GM19463 (cell line): ENCODE data around the gene CSNK1A1.
"Not testable (repeated sequence)": the region's sequence is repeated elsewhere in the genome, so short reads cannot be mapped to it uniquely, and the experiment has no call there.

Experiments used
- ATAC-seq: cut with Tn5 transposase; IDR thresholded peaks from one replicate; pipeline ENCODE4 v1.9.1; 2021; ENCODE audit warnings: mild to moderate bottlenecking, moderate library complexity; ENCODE audit not compliant: unreplicated experiment

The CSNK1A1 gene

GRCh38 chr5:149551227-149552037 is at the start of gene CSNK1A1:
Gene CSNK1A1, minus strand, starts transcription at chr5:149551439. Its CDS starts 475 bp downstream, at chr5:149550964.
- ATAC-seq = peak; percentile 89

GRCh38 chr5:149600932-149601331 is 49.7 kb upstream of the CSNK1A1 start:
- ATAC-seq = no peak

- no peak for ATAC-seq
Measured at GRCh38 chr5:149599375-149599774, 48.1 kb upstream of the CSNK1A1 start.

- ATAC-seq = no peak
Measured at GRCh38 chr5:149598966-149599365, 47.7 kb upstream of the CSNK1A1 start.

- not testable (repeated sequence) for ATAC-seq
Measured at GRCh38 chr5:149598234-149598633, 47.0 kb upstream of the CSNK1A1 start.

GRCh38 chr5:149597618-149598017 is 46.4 kb upstream of the CSNK1A1 start:
- ATAC-seq = no peak

- ATAC-seq = no peak
Measured at GRCh38 chr5:149596712-149597111, 45.5 kb upstream of the CSNK1A1 start.

- ATAC-seq = not testable (repeated sequence)
Measured at GRCh38 chr5:149595105-149595504, 43.9 kb upstream of the CSNK1A1 start.

- ATAC-seq = no peak
Measured at GRCh38 chr5:149594206-149594895, 43.1 kb upstream of the CSNK1A1 start.

- ATAC-seq = no peak
Measured at GRCh38 chr5:149593370-149593769, 42.1 kb upstream of the CSNK1A1 start.

GRCh38 chr5:149588936-149589335 is 37.7 kb upstream of the CSNK1A1 start:
- no peak for ATAC-seq

- ATAC-seq = no peak
Measured at GRCh38 chr5:149586708-149587318, 35.6 kb upstream of the CSNK1A1 start.

- no peak for ATAC-seq
Measured at GRCh38 chr5:149585910-149586309, 34.7 kb upstream of the CSNK1A1 start.

- no peak for ATAC-seq
Measured at GRCh38 chr5:149584121-149584520, 32.9 kb upstream of the CSNK1A1 start.

- ATAC-seq = no peak
Measured at GRCh38 chr5:149583394-149583793, 32.2 kb upstream of the CSNK1A1 start.

- ATAC-seq = no peak
Measured at GRCh38 chr5:149581931-149582768, 30.9 kb upstream of the CSNK1A1 start.

- peak; percentile 48 for ATAC-seq
Measured at GRCh38 chr5:149581192-149581861, 30.1 kb upstream of the CSNK1A1 start, which contains the start of gene ARHGEF37. Gene ARHGEF37, plus strand, starts transcription at chr5:149581498. Its CDS starts 16,272 bp downstream, at chr5:149597770.

- ATAC-seq = peak; percentile 17
Measured at GRCh38 chr5:149580808-149581191, 29.6 kb upstream of the CSNK1A1 start.

GRCh38 chr5:149578896-149579295 is 27.7 kb upstream of the CSNK1A1 start:
- no peak for ATAC-seq

GRCh38 chr5:149576021-149576420 is 24.8 kb upstream of the CSNK1A1 start:
- no peak for ATAC-seq
